ENCODE results near the gene CLK3.

GRCh38 chr15:74628949-74629348 lies 13.3 kb downstream of the CLK3 start:
- TF ChIP-seq CTCF (conservative IDR thresholded peaks at IDR 0.05; ENCODE audit: low read length) (no peak), EZH2phosphoT487 (IDR thresholded peaks at IDR 0.05; ENCODE audit: borderline replicate concordance, low read depth, low read length) (no peak)

All from OCI-LY7 (cell line).